C4-2B (cell line): Measurements from ENCODE around the gene COL13A1.
A peak's percentile ranks its signal among the peaks of the same experiment; 100 is the strongest.

ENCODE experiments used
- CTCF ChIP-seq: fragments of 450-650 bp; conservative IDR thresholded peaks from 2 replicates; pipeline ENCODE4 v1.5.1; 2017; ENCODE audit warnings: mild to moderate bottlenecking
- ZFX ChIP-seq: fragments of 450-650 bp; IDR thresholded peaks from 2 replicates; pipeline ENCODE4 v1.6.1; 2017

- TF ChIP-seq CTCF (peak; percentile 97), ZFX (no peak)
Measured at GRCh38 chr10:69914398-69915214, 112.9 kb downstream of the COL13A1 start.
